Measurements from ENCODE around the gene SURF4. TPM values are rescaled to one million over a fixed set of nuclear protein-coding genes. Genes with fewer than 3 reads are reported as not detected.

SURF4 gene
- total RNA-seq, 1 experiment from 2014 or later = 134 TPM

DNA sequence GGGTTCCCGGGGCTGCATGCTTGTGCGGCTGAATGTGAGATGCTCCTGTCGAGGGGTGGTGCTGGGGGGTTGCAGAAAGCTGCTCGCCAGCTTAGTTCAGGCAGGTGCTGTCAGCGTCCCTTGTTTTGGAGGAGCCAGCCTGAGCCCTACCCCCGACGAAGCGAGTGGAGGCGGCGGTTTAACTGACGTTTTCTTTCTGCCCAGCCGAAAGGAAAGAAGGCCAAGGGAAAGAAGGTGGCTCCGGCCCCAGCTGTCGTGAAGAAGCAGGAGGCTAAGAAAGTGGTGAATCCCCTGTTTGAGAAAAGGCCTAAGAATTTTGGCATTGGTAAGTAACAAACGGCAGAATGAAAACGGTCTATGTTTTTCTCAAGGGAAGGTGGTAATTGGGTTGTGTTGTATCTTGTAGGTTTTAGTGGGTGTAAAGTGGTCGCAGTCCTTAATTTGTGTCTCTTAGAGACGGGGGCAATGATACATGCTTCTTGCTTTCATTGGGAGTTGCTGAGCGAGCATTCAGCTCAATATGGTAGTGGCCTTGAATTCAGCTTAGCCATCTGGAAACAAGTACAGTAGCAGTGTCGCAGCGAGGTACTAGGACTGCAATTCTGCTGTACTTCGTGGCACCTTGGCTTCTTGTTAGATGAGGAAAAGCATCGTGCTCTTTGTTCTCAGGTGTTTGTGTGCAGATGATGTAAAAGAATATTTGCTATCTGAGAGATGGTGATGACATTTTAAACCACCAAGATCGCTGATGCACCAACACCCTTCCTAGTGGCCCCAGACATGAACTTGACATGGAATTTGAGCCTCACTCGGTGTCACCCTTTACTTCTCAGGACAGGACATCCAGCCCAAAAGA lies 26.9 kb downstream of the SURF4 start:
- CTCF ChIA-PET = interaction anchor here (0.7 kb wide), 1 partner anchor 163 kb away, joined by 3 read pairs; no protein-coding TSS in a partner anchor
- Histone ChIP-seq H3K4me3 (replicated peaks in 1 of 2; ENCODE audit: low read depth in 1 of 2, low read length in 2 of 2) (peak overlapping the region; percentile 89 to 100), H3K27me3 (ENCODE audit: insufficient read depth, low read length) (no peaks in the 10 kb centered on the region), H3K27ac (ENCODE audit: low read depth, low read length) (peak overlapping the region; percentile 96), H4K20me1 (ENCODE audit: insufficient read depth) (peaks cover 10% of the 10 kb centered on the region; the same call in 1 of the 2 replicates), H2AFZ (ENCODE audit: low read depth, low read length, poor library complexity, severe bottlenecking) (no peak overlapping the region), H3K9ac (ENCODE audit: low read length) (peak overlapping the region; percentile 100), H3K9me2 (ENCODE audit: insufficient read depth) (no peaks in the 10 kb centered on the region), H3K36me3 (ENCODE audit: control insufficient read depth in 1 of 2, insufficient read depth in 2 of 2, low read length in 2 of 2) (peaks cover 43 to 67% of the 10 kb centered on the region in 2 experiments), H3K79me2 (ENCODE audit: insufficient read depth, low read length) (peaks cover 60% of the 10 kb centered on the region), H3K9me3 (ENCODE audit: control insufficient read depth in 1 of 2, insufficient read depth in 1 of 2, low read depth in 1 of 2, low read length in 2 of 2) (no peaks in the 10 kb centered on the region), H3K4me2 (ENCODE audit: low read length) (peak overlapping the region; percentile 98), H3K4me1 (ENCODE audit: control insufficient read depth in 1 of 2, insufficient read depth in 2 of 2, low read length in 2 of 2) (peaks cover 12 to 22% of the 10 kb centered on the region in 2 experiments; a peak in 3 of 4 replicates)
- RAD21 ChIA-PET (ENCODE audit: low non-redundant PET in 1 of 2, low total read pairs in 2 of 2, uncharacterized antibody in 2 of 2, unreplicated experiment in 2 of 2) = no interaction called here
- DNase-seq (ENCODE audit: low read depth, low spot score) (no peak), ATAC-seq (no peak)
- TSS peak; percentile 68 for BruUV-seq (replicated peaks)
- TF ChIP-seq POLR2A (IDR thresholded peaks at IDR 0.05; ENCODE audit: borderline replicate concordance, extremely low read depth, insufficient read depth, insufficient read length) = no peak
- TF ChIP-seq, protein P1, sequence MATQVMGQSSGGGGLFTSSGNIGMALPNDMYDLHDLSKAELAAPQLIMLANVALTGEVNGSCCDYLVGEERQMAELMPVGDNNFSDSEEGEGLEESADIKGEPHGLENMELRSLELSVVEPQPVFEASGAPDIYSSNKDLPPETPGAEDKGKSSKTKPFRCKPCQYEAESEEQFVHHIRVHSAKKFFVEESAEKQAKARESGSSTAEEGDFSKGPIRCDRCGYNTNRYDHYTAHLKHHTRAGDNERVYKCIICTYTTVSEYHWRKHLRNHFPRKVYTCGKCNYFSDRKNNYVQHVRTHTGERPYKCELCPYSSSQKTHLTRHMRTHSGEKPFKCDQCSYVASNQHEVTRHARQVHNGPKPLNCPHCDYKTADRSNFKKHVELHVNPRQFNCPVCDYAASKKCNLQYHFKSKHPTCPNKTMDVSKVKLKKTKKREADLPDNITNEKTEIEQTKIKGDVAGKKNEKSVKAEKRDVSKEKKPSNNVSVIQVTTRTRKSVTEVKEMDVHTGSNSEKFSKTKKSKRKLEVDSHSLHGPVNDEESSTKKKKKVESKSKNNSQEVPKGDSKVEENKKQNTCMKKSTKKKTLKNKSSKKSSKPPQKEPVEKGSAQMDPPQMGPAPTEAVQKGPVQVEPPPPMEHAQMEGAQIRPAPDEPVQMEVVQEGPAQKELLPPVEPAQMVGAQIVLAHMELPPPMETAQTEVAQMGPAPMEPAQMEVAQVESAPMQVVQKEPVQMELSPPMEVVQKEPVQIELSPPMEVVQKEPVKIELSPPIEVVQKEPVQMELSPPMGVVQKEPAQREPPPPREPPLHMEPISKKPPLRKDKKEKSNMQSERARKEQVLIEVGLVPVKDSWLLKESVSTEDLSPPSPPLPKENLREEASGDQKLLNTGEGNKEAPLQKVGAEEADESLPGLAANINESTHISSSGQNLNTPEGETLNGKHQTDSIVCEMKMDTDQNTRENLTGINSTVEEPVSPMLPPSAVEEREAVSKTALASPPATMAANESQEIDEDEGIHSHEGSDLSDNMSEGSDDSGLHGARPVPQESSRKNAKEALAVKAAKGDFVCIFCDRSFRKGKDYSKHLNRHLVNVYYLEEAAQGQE (IDR thresholded peaks at IDR 0.05; ENCODE audit: low read depth) = no peak
- TF ChIP-seq ELF1 (IDR thresholded peaks at IDR 0.05; ENCODE audit: borderline replicate concordance, low read depth) = no peak
- TF ChIP-seq CEBPB (IDR thresholded peaks at IDR 0.05; ENCODE audit: low read depth) = no peak
- TF ChIP-seq SIN3A (IDR thresholded peaks at IDR 0.05; ENCODE audit: low read depth) = no peak
- TF ChIP-seq, protein P2, sequence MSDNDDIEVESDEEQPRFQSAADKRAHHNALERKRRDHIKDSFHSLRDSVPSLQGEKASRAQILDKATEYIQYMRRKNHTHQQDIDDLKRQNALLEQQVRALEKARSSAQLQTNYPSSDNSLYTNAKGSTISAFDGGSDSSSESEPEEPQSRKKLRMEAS (IDR thresholded peaks at IDR 0.05) = no peak
- no peak for TF ChIP-seq EZH2phosphoT487 (IDR thresholded peaks at IDR 0.05; ENCODE audit: borderline replicate concordance)
- peak; percentile 34; the same call in 1 of the 2 replicates for TF ChIP-seq POLR2AphosphoS5 (IDR thresholded peaks at IDR 0.05; ENCODE audit: low read depth, low read length)
- intact Hi-C loops (cut with micrococcal nuclease) = no loop called here
- POLR2A ChIA-PET = interaction anchor here (1.1 to 1.9 kb wide), 6 partner anchors 8 to 318 kb away, joined by 4 to 15 read pairs (median 7); partner anchors contain the start of genes GTF3C5, SURF1 and SURF2

Measured in HCT116 (cell line).